Putamen (tissue), 1 donor: ENCODE results near the gene ACOT9.
"Not testable (repeated sequence)": the region's sequence is repeated elsewhere in the genome, so short reads cannot be mapped to it uniquely, and the experiment has no call there.

Experiments
- DNase-seq: peaks from one replicate; pipeline ENCODE4 v3.0.0-alpha.2; 2016; ENCODE audit warnings: low spot score

ACOT9 gene

GRCh38 chrX:23742697-23743622 is at the start of gene ACOT9:
Gene ACOT9 (minus strand): TSS chrX:23743276. CDS start chrX:23743144, 132 bp downstream.
- DNase-seq, result peak; percentile 69

- no peak for DNase-seq
Measured at GRCh38 chrX:23790155-23790497, 47.0 kb upstream of the ACOT9 start.

DNA sequence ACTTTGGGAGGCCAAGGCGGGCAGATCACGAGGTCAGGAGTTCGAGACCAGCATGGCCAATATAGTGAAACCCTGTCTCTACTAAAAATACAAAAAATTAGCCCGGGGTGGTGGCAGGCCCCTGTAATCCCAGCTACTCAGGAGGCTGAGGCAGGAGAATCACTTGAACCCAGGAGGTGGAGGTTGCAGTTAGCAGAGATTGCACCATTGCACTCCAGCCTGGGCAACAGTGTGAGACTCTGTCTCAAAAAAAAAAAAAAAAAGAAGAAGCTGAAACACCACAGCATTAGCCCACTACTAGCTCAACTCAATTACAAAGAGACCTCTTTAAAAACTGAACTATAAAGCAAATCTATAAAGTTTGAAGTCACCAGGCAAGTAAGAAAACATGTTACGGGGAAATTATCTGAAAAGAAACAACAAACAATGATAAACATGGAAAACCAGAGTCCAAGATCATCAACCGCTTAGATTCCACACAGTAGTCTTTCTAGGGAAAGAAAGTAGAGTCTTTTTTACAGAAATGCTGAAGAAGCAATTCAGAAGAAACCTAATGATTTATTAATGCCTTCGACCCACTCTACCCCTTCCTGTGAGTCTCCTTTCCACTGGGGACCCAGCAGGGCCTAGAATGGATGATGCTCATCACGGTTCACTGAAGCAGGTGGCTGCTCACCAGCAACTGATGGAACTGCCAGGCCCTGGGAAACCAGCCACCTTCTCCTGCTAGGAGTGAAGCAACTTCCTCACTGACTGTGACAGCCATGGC is 46.5 kb upstream of the ACOT9 start:
- no peak for DNase-seq

- DNase-seq, result no peak
Measured at GRCh38 chrX:23788946-23789345, 45.9 kb upstream of the ACOT9 start.

DNA sequence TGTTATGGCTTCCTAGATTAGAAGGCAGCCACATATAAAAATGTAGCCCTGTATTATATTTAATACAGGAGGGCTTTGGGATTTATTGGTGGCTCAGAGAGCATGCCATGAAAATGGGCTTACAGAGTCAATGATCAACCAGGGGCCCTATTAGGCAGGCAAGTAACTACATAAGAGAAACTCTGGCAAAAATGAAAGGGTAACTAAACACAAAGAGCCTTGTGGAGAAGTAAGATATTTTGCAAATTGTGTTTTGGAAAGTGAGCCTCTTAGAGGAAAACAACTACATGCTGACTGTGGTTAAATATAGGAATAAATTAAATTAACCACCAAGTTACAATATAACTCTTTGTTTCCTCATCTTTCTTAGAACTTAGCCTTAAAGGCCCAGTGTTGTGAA is 45.4 kb upstream of the ACOT9 start:
- DNase-seq, result no peak

- DNase-seq, result no peak
Measured at GRCh38 chrX:23787745-23788118, 44.7 kb upstream of the ACOT9 start.

DNA sequence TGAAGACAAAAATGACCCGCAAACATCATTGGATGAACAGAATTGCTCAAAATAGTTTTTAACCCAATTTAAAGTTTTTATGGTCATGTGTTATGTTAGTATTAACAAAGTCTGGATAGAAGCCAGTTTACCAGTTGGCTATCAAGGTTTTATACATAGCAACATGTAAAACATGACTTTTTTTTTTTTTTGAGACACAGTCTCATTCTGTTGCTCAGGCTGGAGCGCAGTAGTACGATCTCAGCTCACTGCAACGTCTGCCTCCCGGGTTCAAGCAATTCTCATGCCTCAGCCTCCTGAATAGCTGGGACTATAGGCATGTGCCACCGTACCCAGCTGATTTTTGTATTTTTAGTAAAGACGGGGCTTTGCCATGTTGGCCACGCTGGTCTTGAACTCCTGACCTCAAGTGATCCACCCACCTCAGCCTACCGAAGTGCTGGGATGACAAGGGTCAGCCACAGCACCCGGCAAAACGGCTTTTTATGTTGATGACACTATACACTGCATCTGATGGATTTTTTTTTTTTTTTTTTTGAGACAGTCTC is 43.3 kb upstream of the ACOT9 start:
- no peak for DNase-seq

- no peak for DNase-seq
Measured at GRCh38 chrX:23785580-23785979, 42.5 kb upstream of the ACOT9 start.

GRCh38 chrX:23784470-23785331 is 41.6 kb upstream of the ACOT9 start:
- no peak for DNase-seq

DNA sequence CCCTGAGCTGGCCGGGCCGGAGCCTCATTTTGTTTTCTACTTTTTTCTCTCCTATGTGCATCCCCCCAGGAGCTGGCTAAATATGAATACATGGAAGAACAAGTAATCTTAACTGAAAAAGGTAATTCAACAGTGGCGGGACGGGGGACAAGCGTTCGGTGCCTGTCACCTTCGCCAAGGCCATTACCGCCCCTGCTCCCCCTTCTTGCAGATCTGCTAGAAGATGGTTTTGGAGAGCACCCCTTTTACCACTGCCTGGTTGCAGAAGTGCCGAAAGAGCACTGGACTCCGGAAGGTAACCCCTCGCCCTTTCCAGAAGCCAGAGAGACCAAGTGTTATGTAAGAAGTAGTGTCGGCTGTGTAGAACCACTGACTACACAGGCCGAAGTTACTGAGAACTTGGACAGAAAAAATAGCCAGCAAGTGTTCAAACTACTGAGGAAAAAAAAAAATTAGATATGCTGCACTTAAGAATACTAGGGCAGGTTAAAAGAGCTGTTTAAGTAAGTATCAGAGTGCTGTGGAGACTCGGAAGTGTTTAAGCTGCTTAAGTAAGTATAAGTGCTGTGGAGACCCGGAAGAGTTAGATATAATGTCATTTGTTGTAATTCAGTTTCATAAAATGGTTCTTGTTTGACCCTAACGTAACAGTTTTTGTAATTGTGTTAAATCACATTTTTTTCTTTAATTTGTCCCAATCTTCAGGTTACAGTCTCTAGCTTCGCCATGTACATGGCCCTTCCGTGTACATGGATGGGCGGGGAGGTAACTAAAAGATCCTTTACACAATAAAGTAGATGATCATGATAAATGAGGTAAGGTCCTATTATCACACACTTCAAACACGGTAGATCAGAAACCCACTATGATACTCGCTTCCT is 40.8 kb upstream of the ACOT9 start:
- no peak for DNase-seq

DNA sequence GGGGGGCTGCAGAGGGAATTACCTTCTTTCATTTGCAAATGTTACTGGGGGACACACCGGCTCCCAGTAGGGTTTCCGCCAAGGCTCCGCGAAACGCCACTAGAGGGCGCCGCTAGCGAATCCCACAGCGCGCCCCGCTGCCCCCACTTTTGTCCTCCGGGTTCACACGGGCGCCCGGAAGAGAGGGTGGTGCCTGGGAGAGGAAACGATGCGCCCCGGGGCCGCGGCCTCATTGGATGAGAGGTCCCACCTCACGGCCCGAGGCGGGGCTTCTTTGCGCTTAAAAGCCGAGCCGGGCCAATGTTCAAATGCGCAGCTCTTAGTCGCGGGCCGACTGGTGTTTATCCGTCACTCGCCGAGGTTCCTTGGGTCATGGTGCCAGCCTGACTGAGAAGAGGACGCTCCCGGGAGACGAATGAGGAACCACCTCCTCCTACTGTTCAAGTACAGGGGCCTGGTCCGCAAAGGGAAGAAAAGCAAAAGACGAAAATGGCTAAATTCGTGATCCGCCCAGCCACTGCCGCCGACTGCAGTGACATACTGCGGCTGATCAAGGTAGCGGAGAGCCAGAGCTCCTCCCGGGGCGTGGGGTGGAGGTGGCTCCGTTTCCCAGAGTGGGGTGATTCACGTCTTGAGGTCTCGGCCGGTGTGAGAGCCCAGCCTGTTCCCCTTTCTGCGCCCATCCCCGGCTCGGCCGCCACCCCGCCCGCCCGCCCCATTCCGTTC is 40.0 kb upstream of the ACOT9 start, which contains the start of gene SAT1:
Gene SAT1 (plus strand): TSS at position 311 of the 726 bp plus-strand sequence. CDS start 179 bp downstream, at position 490.
- DNase-seq, result peak; percentile 94

GRCh38 chrX:23782455-23782854 is 39.4 kb upstream of the ACOT9 start:
- DNase-seq, result no peak

DNA sequence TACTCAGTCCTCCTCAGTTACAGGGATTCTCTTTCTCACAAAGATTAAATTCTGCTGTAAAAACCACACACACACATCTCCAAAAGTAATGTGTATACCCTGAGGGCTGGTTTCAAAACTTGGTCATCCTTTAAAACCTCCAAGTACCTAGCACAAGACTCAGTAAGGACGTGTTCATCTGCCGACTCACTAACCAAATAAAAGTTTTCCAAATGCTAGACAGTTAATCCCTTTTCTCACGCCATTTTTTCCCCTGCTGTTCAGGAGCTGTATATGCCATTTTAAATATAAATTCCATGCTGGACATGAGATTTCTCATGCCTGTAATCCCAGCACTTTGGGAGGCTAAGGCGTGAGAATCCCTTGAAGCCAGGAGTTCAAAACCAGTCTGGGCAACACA is 35.9 kb upstream of the ACOT9 start:
- DNase-seq, result no peak

GRCh38 chrX:23776363-23776762 is 33.3 kb upstream of the ACOT9 start:
- DNase-seq, result no peak

- no peak for DNase-seq
Measured at GRCh38 chrX:23773601-23774175, 30.6 kb upstream of the ACOT9 start.

- not testable (repeated sequence) for DNase-seq
Measured at GRCh38 chrX:23771086-23771485, 28.0 kb upstream of the ACOT9 start.

DNA sequence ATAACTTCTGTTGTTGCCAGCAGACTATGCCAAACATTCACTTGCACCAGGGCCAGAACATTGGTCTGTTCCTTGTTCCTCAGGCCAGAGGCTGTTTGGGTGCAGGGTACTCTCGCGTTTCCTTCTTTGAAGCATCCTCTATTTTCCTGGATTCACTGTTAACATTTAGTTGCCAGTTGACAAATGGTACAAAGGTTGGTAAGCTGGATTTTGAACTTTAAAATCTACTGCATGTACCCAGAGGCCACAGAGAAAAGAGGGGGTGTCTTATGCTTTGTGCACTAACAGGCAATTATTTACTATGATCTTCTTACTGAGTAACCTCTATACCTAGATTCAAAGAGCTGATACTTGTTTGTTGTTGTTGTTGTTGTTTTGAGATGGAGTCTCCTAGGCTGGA is 27.1 kb upstream of the ACOT9 start:
- DNase-seq, result no peak

DNA sequence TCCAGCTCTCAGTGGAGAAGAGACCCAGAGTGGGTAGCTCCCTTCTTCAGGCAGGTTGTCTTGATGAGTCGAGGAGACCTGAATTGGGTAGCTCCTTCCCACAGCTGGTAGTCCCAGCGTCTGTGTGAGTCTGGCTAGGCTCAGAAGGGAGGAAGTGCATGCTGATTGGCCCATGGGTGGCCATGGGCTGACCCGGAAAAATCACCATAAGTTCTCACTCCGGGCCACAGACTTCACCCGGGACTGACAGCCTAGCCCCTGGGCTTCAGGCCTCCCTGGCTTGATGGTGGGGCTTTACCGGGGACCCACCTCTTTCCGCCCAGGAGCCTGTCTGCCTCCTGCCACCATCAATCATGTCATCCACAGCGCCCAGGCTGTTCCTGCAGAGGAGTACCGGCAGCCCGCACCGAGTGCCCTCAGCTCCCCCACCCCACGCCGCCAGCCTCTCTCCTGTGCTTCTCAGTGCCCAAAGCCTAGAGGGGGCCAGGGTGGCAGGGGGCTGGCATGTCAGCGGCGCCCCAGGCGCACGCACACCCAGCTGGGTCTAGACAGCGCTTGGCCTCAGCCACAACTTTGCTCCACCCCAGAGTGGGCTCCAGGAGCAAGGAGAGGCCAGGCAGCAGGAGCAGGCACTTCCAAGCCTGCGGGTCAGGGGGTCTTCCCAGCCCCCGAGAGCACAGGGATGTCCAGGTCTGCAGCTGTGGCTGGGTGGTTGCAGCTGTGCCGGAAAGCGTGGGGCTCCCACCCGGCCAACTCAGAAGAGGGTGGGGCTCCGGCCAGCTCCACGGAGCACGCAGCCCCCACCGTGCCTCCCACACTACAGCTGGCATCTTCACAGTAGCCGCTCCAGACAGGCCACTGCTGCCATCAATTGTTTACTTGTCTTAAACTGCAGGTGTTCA is 23.8 kb upstream of the ACOT9 start:
- no peak for DNase-seq

GRCh38 chrX:23765868-23766267 is 22.8 kb upstream of the ACOT9 start:
- no peak for DNase-seq
